ENCODE data around the gene MLLT1. TPM values are rescaled to one million over a fixed set of nuclear protein-coding genes. Genes with fewer than 3 reads are reported as not detected.

MLLT1 gene
- total and polyA plus RNA-seq, 2 donors, result 7.5 to 46.6 TPM

DNA sequence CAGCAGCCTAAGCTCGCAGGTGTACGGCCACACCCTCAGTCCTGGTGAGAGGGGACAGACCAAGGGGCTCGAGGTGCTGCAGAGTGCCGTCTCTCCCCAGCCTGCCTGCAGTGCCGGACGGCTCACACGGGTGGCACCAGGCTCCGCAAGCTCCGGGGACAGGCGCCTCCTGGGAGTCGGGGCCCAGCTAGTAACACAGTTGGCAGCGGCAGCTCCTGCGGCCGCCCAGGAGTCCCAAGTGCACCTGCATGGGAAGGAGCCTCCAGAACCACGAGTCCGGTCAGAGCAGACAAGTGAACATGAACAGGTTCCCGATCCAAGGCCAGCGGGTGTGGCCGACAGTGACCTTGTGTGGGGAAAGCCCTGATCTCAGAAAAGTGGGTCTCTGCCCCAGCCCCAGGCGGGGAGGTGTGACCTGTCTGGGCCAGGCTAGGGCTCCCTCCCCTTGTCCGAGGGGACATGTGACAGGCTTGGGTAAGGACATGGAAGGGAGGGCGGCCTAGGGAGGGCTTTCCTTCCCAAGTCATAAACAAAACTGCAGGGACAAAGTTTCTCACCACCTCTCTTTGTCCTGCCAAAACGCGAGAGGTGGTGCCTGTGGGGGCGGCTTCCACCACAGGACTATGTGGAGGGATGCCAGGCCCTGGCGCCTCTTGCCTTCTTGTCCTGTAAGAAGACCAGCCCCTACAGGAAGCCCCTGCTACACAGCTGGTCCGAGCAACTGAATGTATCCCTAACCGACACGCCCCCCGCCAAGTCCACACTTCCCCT, 46.5 kb downstream of the MLLT1 start:
- Histone ChIP-seq H3K36me3 (ENCODE audit: insufficient read depth) (no peaks in the 10 kb centered on the region), H3K27ac (ENCODE audit: low read depth) (no peak overlapping the region), H3K4me1 (ENCODE audit: insufficient read depth) (peaks cover 2% of the 10 kb centered on the region), H3K4me3 (ENCODE audit: low read depth, low read length) (no peak overlapping the region)
- WGBS, result 54% methylated on average over 30 of the region's 30 CpGs
- DNase-seq (ENCODE audit: extremely low spot score), result no peak

- Histone ChIP-seq H3K27ac (ENCODE audit: low read depth) (no peak overlapping the region), H3K4me1 (ENCODE audit: insufficient read depth) (peaks cover 2% of the 10 kb centered on the region), H3K36me3 (ENCODE audit: insufficient read depth) (no peaks in the 10 kb centered on the region), H3K4me3 (ENCODE audit: low read depth, low read length) (no peak overlapping the region)
- DNase-seq (ENCODE audit: extremely low spot score), result no peak
- 47% methylated on average over 11 of the region's 11 CpGs for WGBS
Observed at GRCh38 chr19:6232601-6233055, 47.1 kb downstream of the MLLT1 start.

DNA sequence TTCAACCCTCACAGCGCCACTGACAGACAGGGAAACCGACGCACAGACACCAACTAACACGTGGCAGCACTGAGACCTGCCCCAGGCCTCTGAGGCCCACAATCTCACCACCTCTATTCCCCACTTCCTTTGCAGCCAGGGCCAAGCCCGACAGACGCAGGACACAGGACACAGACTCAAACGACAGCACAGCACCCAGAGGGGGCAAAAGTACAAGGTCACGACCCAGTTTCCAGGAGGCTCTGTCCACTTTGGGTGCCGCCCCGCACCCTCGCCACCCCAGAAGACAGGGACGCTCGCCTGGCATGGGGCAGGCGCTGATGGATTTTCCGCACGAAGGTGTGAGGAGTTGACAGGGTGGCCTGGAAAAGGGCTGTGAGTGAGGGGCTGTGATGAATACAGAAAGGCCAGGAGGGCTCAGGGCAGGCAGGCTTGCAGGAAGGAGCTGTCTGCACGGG, 48.8 kb downstream of the MLLT1 start:
- peaks cover 2% of the 10 kb centered on the region for H3K4me1 ChIP-seq (ENCODE audit: insufficient read depth)
- no peak for DNase-seq (ENCODE audit: extremely low spot score)
- 89% methylated on average over 17 of the region's 17 CpGs for WGBS

GRCh38 chr19:6229951-6230712, 49.6 kb downstream of the MLLT1 start:
- H3K4me3 ChIP-seq (ENCODE audit: low read depth, low read length), result no peak overlapping the region
- WGBS, result 88% methylated on average over 43 of the region's 43 CpGs
- H3K27ac ChIP-seq (ENCODE audit: low read depth), result no peak overlapping the region
- no peaks in the 10 kb centered on the region for H3K36me3 ChIP-seq (ENCODE audit: insufficient read depth)
- peaks cover 2% of the 10 kb centered on the region for H3K4me1 ChIP-seq (ENCODE audit: insufficient read depth)
- no peak for DNase-seq (ENCODE audit: extremely low spot score)

More for the DNA sequence above, 48.8 kb downstream of the MLLT1 start:
- H3K36me3 ChIP-seq (ENCODE audit: insufficient read depth), result no peaks in the 10 kb centered on the region
- H3K27ac ChIP-seq (ENCODE audit: low read depth), result no peak overlapping the region
- H3K4me3 ChIP-seq (ENCODE audit: low read depth, low read length), result no peak overlapping the region

DNA sequence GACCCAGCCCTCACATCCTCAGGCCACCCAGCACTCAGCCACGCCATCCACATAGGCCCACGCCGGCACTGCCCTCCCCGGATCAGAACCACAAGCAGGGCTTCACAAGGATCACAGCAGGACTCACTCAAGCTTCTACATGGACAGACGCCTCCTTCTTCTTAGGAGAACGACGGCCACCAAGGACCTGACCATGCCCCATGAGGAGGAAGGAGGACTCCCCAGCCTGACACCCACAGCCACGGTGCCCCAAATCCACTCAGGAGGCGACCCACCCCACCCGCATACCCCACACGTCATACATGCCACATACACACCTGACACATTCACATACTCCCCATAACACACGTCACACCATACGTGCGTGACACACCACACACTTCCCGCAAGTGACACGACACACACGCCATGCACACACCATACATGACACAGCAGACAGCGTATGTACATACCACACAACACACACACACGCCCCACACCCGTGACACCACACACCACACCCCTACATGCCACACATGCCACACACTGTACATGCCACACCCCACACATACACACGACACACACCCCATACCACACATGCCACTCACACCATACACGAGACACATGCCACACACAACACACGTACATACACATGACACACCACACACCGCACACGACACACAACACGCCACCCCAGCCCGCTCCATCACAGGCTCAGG, 50.4 kb downstream of the MLLT1 start:
- no peak for DNase-seq (ENCODE audit: extremely low spot score)
- 92% methylated on average over 27 of the region's 27 CpGs for WGBS
- Histone ChIP-seq H3K36me3 (ENCODE audit: insufficient read depth) (no peaks in the 10 kb centered on the region), H3K4me1 (ENCODE audit: insufficient read depth) (no peaks in the 10 kb centered on the region), H3K27ac (ENCODE audit: low read depth) (no peak overlapping the region), H3K4me3 (ENCODE audit: low read depth, low read length) (no peak overlapping the region)

GRCh38 chr19:6228551-6229215, 51.1 kb downstream of the MLLT1 start:
- no peaks in the 10 kb centered on the region for H3K36me3 ChIP-seq (ENCODE audit: insufficient read depth)
- H3K4me1 ChIP-seq (ENCODE audit: insufficient read depth), result no peaks in the 10 kb centered on the region
- no peak overlapping the region for H3K4me3 ChIP-seq (ENCODE audit: low read depth, low read length)
- no peak for DNase-seq (ENCODE audit: extremely low spot score)
- no peak overlapping the region for H3K27ac ChIP-seq (ENCODE audit: low read depth)
- WGBS, result 70% methylated on average over 33 of the region's 33 CpGs

DNA sequence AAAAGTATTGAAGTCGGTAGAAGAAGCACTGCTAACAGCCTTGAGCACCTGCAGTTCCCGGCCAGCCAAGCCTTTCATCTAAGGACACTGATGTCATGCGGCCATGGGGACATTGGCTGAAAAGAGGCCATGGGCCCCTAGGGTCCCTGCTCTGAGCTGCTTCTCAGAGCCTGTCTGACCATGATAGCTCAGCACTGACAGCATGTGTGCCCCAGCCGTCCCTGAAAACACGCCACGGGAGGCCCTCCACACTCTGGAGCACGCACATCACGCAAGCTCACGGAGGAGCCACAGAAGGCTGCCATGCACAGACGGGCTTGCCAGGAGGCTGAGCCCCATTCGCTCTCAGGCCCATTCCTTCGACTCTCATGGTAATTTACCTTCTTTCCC, 51.8 kb downstream of the MLLT1 start:
- H3K4me1 ChIP-seq (ENCODE audit: insufficient read depth), result no peaks in the 10 kb centered on the region
- 87% methylated on average over 12 of the region's 12 CpGs for WGBS
- H3K36me3 ChIP-seq (ENCODE audit: insufficient read depth), result no peaks in the 10 kb centered on the region
- no peak overlapping the region for H3K4me3 ChIP-seq (ENCODE audit: low read depth, low read length)
- no peak for DNase-seq (ENCODE audit: extremely low spot score)
- no peak overlapping the region for H3K27ac ChIP-seq (ENCODE audit: low read depth)

GRCh38 chr19:6227156-6227935, 52.4 kb downstream of the MLLT1 start:
- Histone ChIP-seq H3K27ac (ENCODE audit: low read depth) (no peak overlapping the region), H3K4me3 (ENCODE audit: low read depth, low read length) (no peak overlapping the region), H3K36me3 (ENCODE audit: insufficient read depth) (no peaks in the 10 kb centered on the region), H3K4me1 (ENCODE audit: insufficient read depth) (no peaks in the 10 kb centered on the region)
- WGBS, result 92% methylated on average over 33 of the region's 33 CpGs
- no peak for DNase-seq (ENCODE audit: extremely low spot score)

DNA sequence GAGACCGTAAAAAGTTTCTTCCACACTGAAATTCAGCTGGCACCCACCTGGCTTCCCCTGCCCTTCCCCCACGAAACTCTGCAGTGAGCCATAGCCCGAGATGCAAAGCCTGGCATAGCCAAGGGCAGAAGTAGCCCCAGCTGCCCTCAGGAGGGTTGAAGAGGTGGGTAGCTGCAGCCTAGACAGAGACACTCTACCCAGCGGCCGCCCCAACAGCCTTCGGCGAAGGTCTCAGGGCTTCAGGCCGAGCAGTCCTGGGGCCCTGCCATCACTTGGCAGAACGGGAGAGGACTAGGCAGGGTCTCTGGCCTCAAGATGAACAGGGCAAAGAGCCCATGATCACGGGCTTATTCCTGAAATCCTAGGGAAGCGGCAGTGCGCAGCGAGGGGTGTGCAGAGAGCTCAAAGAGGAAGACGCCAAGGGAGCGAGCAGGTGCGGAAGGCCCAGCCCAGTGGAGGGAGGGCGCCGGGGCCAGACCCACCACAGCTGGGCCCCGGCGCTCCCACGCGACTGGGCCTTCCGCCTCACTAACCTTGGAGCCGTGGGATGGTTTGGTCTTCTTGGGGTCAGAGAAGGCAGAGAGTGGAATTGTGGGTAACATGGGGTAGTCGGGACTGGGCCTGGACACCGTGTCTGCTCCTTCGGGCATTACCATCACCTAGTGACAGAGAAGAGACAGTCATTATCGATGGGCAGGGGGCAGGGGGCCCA, 53.2 kb downstream of the MLLT1 start:
- no peak overlapping the region for H3K4me3 ChIP-seq (ENCODE audit: low read depth, low read length)
- 93% methylated on average over 28 of the region's 28 CpGs for WGBS
- DNase-seq (ENCODE audit: extremely low spot score), result no peak
- no peaks in the 10 kb centered on the region for H3K36me3 ChIP-seq (ENCODE audit: insufficient read depth)
- H3K27ac ChIP-seq (ENCODE audit: low read depth), result no peak overlapping the region
- no peaks in the 10 kb centered on the region for H3K4me1 ChIP-seq (ENCODE audit: insufficient read depth)

- Histone ChIP-seq H3K4me3 (ENCODE audit: low read depth, low read length) (no peak overlapping the region), H3K27ac (ENCODE audit: low read depth) (no peak overlapping the region), H3K36me3 (ENCODE audit: insufficient read depth) (no peaks in the 10 kb centered on the region), H3K4me1 (ENCODE audit: insufficient read depth) (no peaks in the 10 kb centered on the region)
- DNase-seq (ENCODE audit: extremely low spot score), result no peak
- 90% methylated on average over 12 of the region's 12 CpGs for WGBS
Observed at GRCh38 chr19:6226012-6226411, 53.8 kb downstream of the MLLT1 start.

DNA sequence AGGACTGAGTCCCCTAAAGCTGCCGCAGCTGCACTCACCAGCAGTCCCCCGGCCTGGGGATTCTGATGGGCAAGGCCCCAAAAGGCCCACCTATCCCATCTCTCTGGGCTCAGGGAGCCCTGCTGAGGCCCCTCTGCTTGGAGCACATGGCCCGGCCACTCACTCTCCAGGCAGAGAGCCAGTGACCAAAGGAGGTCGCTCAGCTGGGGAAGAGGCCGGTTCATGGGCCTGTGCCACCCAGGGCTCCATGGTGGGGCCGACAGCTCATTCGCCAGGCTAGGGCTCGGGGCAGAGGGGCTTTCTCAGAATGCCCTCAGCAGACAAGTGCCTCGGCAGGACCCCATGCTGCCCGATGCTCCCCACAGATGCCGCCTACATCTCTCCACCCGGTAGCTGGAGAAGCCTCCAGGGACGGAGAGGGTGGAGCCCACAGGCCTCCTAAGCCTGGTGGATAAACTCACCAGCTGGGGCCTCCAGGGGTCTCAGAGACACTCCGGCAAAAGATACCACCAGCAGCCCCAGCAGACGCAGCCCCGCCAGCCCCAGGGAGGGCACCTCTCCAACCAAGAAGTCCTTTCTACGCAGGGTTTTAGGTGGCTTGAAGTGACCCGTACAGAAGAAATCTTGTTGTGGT, 54.4 kb downstream of the MLLT1 start:
- no peaks in the 10 kb centered on the region for H3K4me1 ChIP-seq (ENCODE audit: insufficient read depth)

GRCh38 chr19:6224308-6224675, 55.5 kb downstream of the MLLT1 start:
- H3K4me1 ChIP-seq (ENCODE audit: insufficient read depth), result no peaks in the 10 kb centered on the region
- H3K4me3 ChIP-seq (ENCODE audit: low read depth, low read length), result no peak overlapping the region
- no peaks in the 10 kb centered on the region for H3K36me3 ChIP-seq (ENCODE audit: insufficient read depth)
- 92% methylated on average over 4 of the region's 4 CpGs for WGBS
- no peak for DNase-seq (ENCODE audit: extremely low spot score)
- no peak overlapping the region for H3K27ac ChIP-seq (ENCODE audit: low read depth)

More for the DNA sequence above, 54.4 kb downstream of the MLLT1 start:
- no peak for DNase-seq (ENCODE audit: extremely low spot score)
- H3K4me3 ChIP-seq (ENCODE audit: low read depth, low read length), result no peak overlapping the region
- H3K36me3 ChIP-seq (ENCODE audit: insufficient read depth), result no peaks in the 10 kb centered on the region
- no peak overlapping the region for H3K27ac ChIP-seq (ENCODE audit: low read depth)
- WGBS, result 75% methylated on average over 18 of the region's 18 CpGs
